MM.1S (cell line): ENCODE measurements around the gene MMP3.

ENCODE experiments used
- DNase-seq: peaks from one replicate; pipeline ENCODE4 v3.0.0-alpha.2; 2015
- H2AFZ ChIP-seq: fragments of 300-600 bp; sonication (generic); 2 replicates; pipeline ENCODE4 v1.6.0; 2016; ENCODE audit warnings: antibody characterized with exemption, low read length
- H3F3A ChIP-seq: fragments of 300-600 bp; sonication (generic); 2 replicates; pipeline ENCODE4 v1.6.1; 2016; ENCODE audit warnings: mild to moderate bottlenecking, antibody characterized with exemption, low read length, moderate library complexity, mixed read lengths; ENCODE audit not compliant: insufficient read depth
- H3K27ac ChIP-seq: fragments of 300-600 bp; sonication (generic); 2 replicates; pipeline ENCODE4 v1.5.1; 2016; ENCODE audit warnings: mild to moderate bottlenecking, low read length
- H3K27me3 ChIP-seq: fragments of 300-600 bp; sonication (generic); replicated peaks from 2 replicates; pipeline ENCODE4 v1.6.0; 2016; ENCODE audit warnings: low read length; ENCODE audit not compliant: insufficient read depth
- H3K36me3 ChIP-seq: fragments of 300-600 bp; sonication (generic); replicated peaks from 2 replicates; pipeline ENCODE4 v1.6.1; 2016; ENCODE audit warnings: mild to moderate bottlenecking, low read length, mixed read lengths; ENCODE audit not compliant: insufficient read depth
- H3K4me1 ChIP-seq: fragments of 300-600 bp; sonication (generic); 2 replicates; pipeline ENCODE4 v1.6.1; 2016; ENCODE audit warnings: low read length, mixed read lengths
- H3K4me2 ChIP-seq: fragments of 300-600 bp; sonication (generic); 2 replicates; pipeline ENCODE4 v1.6.0; 2016; ENCODE audit warnings: low read depth, low read length
- H3K4me3 ChIP-seq: fragments of 300-600 bp; sonication (generic); 2 replicates; pipeline ENCODE4 v1.5.1; 2016; ENCODE audit warnings: low read length, mixed read lengths
- H3K79me2 ChIP-seq: fragments of 300-600 bp; sonication (generic); 2 replicates; pipeline ENCODE4 v1.6.1; 2016; ENCODE audit warnings: mixed run types, low read length, mixed read lengths
- H3K9ac ChIP-seq: fragments of 300-600 bp; sonication (generic); 2 replicates; pipeline ENCODE4 v1.6.1; 2016; ENCODE audit warnings: low read length, mixed read lengths
- H3K9me2 ChIP-seq: fragments of 300-600 bp; sonication (generic); replicated peaks from 2 replicates; pipeline ENCODE4 v1.6.1; 2016; ENCODE audit warnings: mild to moderate bottlenecking, low read length, mixed read lengths; ENCODE audit not compliant: insufficient read depth
- H3K9me3 ChIP-seq: fragments of 300-600 bp; sonication (generic); replicated peaks from 2 replicates; pipeline ENCODE4 v1.6.1; 2016; ENCODE audit warnings: mild to moderate bottlenecking, low read length, mixed read lengths; ENCODE audit not compliant: insufficient read depth
- H4K20me1 ChIP-seq: fragments of 300-600 bp; sonication (generic); 2 replicates; pipeline ENCODE4 v1.6.1; 2016; ENCODE audit warnings: mild to moderate bottlenecking, low read length, moderate library complexity, mixed read lengths; ENCODE audit not compliant: insufficient read depth
- EZH2 ChIP-seq: fragments of 300-600 bp; sonication (generic); optimal IDR thresholded peaks from 2 replicates; pipeline ENCODE3; 2017; ENCODE audit warnings: low read depth, mild to moderate bottlenecking, antibody characterized with exemption, low read length, mixed read lengths
- EZH2phosphoT487 ChIP-seq: fragments of 300-600 bp; sonication (generic); IDR thresholded peaks from 2 replicates; pipeline ENCODE4 v1.6.1; 2018; ENCODE audit warnings: antibody characterized with exemption, low read length
- TF ChIP-seq, protein P1 (sequence below): fragments of 300-600 bp; sonication (generic); IDR thresholded peaks from 2 replicates; pipeline ENCODE4 v1.5.1; 2016; ENCODE audit warnings: antibody characterized with exemption, low read length, mixed read lengths

MMP3 gene

DNA sequence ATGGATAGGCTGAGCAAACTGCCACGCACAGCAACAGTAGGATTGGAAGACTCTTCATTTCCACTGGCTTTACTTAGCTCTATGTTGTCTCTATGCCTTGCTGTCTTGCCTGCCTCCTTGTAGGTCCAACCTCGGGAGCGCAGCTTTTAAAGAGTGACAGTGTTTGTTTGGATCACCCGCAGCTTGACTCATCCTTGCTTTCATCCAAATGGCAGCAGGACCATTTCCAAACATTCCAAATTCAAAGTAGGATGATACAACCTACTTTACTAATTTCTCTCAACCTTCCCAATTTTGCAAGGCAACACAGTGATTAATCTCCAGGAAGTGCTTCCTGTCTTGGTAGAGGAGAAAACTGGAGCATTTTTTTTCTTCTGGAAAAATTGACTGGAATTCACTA lies at the start of gene MMP3:
MMP3 (minus strand) TSS at position 121 of the 400 bp plus-strand sequence; CDS start at position 58, 63 bp downstream.
- H3K79me2 ChIP-seq, result no peaks in the 10 kb centered on the region
- H2AFZ ChIP-seq, result no peak within 1 kb of the TSS
- H3K27me3 ChIP-seq, result no peaks in the 10 kb centered on the region

DNA sequence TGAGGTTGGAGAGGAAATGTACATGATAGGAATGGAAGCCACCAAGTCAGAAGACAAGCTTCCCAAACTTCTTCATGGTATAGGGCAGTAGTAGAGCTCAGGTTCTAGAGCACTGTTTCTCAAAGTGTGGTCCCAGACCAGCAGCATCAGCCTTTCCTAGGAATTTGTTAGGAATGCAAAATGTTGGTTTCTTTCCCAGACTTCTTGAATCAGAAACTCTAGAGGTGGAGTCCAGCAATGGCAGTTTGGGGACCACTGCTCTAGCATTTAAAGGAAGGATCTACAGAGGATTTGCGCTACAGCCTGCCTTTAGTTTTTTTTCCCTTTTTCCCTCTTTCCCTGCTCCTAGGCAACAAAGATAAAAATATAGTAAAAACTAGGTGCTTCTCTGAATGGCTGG lies 48.3 kb upstream of the MMP3 start:
- Histone ChIP-seq H3F3A (no peaks in the 10 kb centered on the region), H3K9me3 (no peaks in the 10 kb centered on the region), H3K4me2 (no peak overlapping the region), H3K79me2 (no peaks in the 10 kb centered on the region), H3K4me3 (no peak overlapping the region), H3K36me3 (no peaks in the 10 kb centered on the region), H3K9me2 (no peaks in the 10 kb centered on the region), H4K20me1 (no peaks in the 10 kb centered on the region), H3K4me1 (no peaks in the 10 kb centered on the region), H3K9ac (no peak overlapping the region), H3K27me3 (no peaks in the 10 kb centered on the region), H3K27ac (no peak overlapping the region), H2AFZ (no peak overlapping the region)
- TF ChIP-seq EZH2phosphoT487 (no peak), EZH2 (no peak)
- TF ChIP-seq, protein P1, sequence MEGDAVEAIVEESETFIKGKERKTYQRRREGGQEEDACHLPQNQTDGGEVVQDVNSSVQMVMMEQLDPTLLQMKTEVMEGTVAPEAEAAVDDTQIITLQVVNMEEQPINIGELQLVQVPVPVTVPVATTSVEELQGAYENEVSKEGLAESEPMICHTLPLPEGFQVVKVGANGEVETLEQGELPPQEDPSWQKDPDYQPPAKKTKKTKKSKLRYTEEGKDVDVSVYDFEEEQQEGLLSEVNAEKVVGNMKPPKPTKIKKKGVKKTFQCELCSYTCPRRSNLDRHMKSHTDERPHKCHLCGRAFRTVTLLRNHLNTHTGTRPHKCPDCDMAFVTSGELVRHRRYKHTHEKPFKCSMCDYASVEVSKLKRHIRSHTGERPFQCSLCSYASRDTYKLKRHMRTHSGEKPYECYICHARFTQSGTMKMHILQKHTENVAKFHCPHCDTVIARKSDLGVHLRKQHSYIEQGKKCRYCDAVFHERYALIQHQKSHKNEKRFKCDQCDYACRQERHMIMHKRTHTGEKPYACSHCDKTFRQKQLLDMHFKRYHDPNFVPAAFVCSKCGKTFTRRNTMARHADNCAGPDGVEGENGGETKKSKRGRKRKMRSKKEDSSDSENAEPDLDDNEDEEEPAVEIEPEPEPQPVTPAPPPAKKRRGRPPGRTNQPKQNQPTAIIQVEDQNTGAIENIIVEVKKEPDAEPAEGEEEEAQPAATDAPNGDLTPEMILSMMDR, result no peak
- no peak for DNase-seq

More for the DNA sequence above, at the start of gene MMP3:
- H3K9me2 ChIP-seq, result no peaks in the 10 kb centered on the region
- H3K9ac ChIP-seq, result no peak within 1 kb of the TSS
- no peaks in the 10 kb centered on the region for H4K20me1 ChIP-seq
- H3F3A ChIP-seq, result no peaks in the 10 kb centered on the region
- no peak within 1 kb of the TSS for H3K4me2 ChIP-seq
- no peaks in the 10 kb centered on the region for H3K4me1 ChIP-seq
- no peak for DNase-seq
- 0 out of 2 replicates have a peak, but pooled peaks cover 4% of the 10 kb centered on the region for H3K9me3 ChIP-seq
- no peak within 1 kb of the TSS for H3K27ac ChIP-seq
- no peak for TF ChIP-seq EZH2phosphoT487
- TF ChIP-seq EZH2, result no peak
- TF ChIP-seq, protein P1, result no peak
- H3K4me3 ChIP-seq, result no peak within 1 kb of the TSS
- no peaks in the 10 kb centered on the region for H3K36me3 ChIP-seq

DNA sequence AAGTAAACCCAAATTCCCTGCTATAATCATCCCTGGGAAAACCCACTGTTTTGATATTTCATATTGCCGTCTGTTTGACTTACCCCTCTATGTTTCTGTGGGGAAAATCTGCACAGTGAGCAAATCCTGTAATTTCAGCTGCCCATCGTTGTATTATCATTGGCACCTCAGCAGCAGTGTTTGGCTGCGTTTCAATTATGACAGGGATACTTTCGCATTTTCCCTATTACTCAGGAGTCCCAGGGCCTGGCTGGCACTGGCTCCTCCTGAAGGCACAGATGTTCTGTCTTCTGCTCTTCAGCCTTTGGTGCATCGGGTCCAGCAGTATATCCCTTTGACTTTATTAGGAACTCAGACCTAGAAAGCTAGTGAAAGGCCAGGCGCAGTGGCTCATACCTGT lies 43.6 kb upstream of the MMP3 start:
- TF ChIP-seq, protein P1, result no peak
- TF ChIP-seq EZH2 (no peak), EZH2phosphoT487 (no peak)
- H3K9me3 ChIP-seq, result no peaks in the 10 kb centered on the region
- H3K9ac ChIP-seq, result no peak overlapping the region
- H4K20me1 ChIP-seq, result no peaks in the 10 kb centered on the region
- H3K9me2 ChIP-seq, result no peaks in the 10 kb centered on the region
- no peaks in the 10 kb centered on the region for H3F3A ChIP-seq
- H2AFZ ChIP-seq, result no peak overlapping the region
- H3K4me1 ChIP-seq, result no peaks in the 10 kb centered on the region
- H3K27ac ChIP-seq, result no peak overlapping the region
- H3K27me3 ChIP-seq, result no peaks in the 10 kb centered on the region
- no peaks in the 10 kb centered on the region for H3K36me3 ChIP-seq
- no peaks in the 10 kb centered on the region for H3K79me2 ChIP-seq
- H3K4me3 ChIP-seq, result no peak overlapping the region
- no peak overlapping the region for H3K4me2 ChIP-seq
- no peak for DNase-seq

DNA sequence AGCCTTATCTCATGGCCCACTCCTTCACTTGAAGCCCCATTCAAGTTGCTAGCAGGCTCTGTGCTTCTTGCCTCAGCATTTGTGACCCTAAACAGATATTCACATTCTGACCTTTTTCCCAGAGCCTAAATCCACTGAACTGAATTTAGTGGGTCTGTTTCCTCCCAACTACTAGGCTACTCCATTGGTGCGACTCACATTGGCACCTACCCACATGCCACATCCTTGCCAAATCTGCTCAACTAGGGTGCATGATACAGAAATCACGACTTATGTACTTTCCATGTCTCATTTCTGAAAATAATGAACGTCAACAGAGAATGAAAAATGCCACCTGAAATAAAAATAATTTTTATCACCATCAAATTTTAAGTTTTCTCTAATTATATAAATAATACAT lies 39.7 kb upstream of the MMP3 start:
- no peak overlapping the region for H2AFZ ChIP-seq
- no peak for DNase-seq
- H3K9ac ChIP-seq, result no peak overlapping the region

More for the DNA sequence above, 39.7 kb upstream of the MMP3 start:
- H3F3A ChIP-seq, result no peaks in the 10 kb centered on the region
- H3K36me3 ChIP-seq, result no peaks in the 10 kb centered on the region
- no peaks in the 10 kb centered on the region for H3K27me3 ChIP-seq
- no peak overlapping the region for H3K27ac ChIP-seq
- H3K9me3 ChIP-seq, result no peaks in the 10 kb centered on the region
- H4K20me1 ChIP-seq, result no peaks in the 10 kb centered on the region
- no peak overlapping the region for H3K4me2 ChIP-seq
- no peaks in the 10 kb centered on the region for H3K79me2 ChIP-seq
- no peak overlapping the region for H3K4me3 ChIP-seq
- TF ChIP-seq EZH2, result no peak
- TF ChIP-seq, protein P1, result no peak
- TF ChIP-seq EZH2phosphoT487, result no peak
- H3K4me1 ChIP-seq, result no peaks in the 10 kb centered on the region
- no peaks in the 10 kb centered on the region for H3K9me2 ChIP-seq
